ENCODE results near the gene CDSN.

The CDSN gene

GRCh38 chr6:31156641-31157040, 36.4 kb upstream of the CDSN start:
- TF ChIP-seq CTCF (conservative IDR thresholded peaks at IDR 0.05; ENCODE audit: low read depth, low read length) = no peak
- DNase-seq (ENCODE audit: low read depth) = no peak
- no peak overlapping the region for H3K4me3 ChIP-seq (ENCODE audit: low read length)

GRCh38 chr6:31154436-31154835, 34.2 kb upstream of the CDSN start:
- TF ChIP-seq CTCF (conservative IDR thresholded peaks at IDR 0.05; ENCODE audit: low read depth, low read length) = no peak
- no peak overlapping the region for H3K4me3 ChIP-seq (ENCODE audit: low read length)
- no peak for DNase-seq (ENCODE audit: low read depth)

- no peak overlapping the region for H3K4me3 ChIP-seq (ENCODE audit: low read length)
- no peak for TF ChIP-seq CTCF (conservative IDR thresholded peaks at IDR 0.05; ENCODE audit: low read depth, low read length)
- DNase-seq (ENCODE audit: low read depth) = no peak
Measured at GRCh38 chr6:31152781-31153180, 32.5 kb upstream of the CDSN start.

DNA sequence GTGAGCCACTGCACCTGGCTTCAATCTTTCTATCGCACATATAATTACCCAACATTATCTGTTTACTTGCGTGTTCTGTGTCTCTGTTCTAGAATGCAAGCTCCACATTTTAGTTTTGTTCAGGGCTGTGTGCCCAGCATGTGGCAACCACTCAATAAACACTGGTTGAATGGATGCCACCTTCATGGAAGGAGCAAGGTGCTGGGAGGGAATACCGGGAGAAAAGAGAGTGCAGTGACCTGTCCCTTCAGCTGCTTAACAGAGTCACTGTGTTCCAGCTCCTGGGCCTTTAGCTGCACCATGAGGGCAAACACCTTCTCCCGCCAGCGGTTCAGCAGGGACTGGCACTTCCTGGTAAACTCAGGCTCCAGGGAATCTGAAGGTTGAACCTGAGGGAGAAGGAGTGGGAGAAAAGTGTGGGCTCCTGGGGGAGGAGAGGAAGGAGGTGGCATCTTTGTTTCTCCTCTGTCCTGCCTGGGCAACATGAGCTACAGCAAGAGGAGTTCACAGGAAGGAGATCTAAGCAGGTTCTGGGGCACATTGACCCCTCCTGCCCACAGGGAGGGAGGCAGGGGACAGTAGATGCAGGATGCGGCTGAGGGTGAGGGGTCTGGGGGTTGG, 29.7 kb upstream of the CDSN start:
- no peak for TF ChIP-seq CTCF (conservative IDR thresholded peaks at IDR 0.05; ENCODE audit: low read depth, low read length)
- no peak overlapping the region for H3K4me3 ChIP-seq (ENCODE audit: low read length)
- no peak for DNase-seq (ENCODE audit: low read depth)

DNA sequence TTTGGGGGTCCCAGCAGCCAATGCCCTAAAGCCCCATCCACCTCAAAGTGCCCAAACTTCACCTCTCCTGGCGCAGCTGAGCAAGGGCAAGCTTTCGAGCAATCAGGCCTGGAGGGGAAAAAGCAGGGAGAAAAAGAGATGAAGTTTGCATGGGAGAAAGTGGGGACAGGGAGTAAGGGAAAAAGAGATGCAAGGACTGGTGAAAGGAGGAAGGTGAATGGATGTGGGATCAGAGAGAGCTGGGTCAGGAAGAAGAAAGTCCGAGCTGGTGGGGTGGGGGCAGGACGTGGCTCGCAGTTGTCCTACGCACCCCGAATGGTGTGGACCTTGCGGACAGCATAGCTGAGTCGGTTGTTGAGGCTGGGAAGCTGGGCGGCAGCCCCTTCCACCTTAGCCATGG, 25.1 kb upstream of the CDSN start:
- TF ChIP-seq CTCF (conservative IDR thresholded peaks at IDR 0.05; ENCODE audit: low read depth, low read length) = no peak
- no peak for DNase-seq (ENCODE audit: low read depth)
- H3K4me3 ChIP-seq (ENCODE audit: low read length) = no peak overlapping the region

DNA sequence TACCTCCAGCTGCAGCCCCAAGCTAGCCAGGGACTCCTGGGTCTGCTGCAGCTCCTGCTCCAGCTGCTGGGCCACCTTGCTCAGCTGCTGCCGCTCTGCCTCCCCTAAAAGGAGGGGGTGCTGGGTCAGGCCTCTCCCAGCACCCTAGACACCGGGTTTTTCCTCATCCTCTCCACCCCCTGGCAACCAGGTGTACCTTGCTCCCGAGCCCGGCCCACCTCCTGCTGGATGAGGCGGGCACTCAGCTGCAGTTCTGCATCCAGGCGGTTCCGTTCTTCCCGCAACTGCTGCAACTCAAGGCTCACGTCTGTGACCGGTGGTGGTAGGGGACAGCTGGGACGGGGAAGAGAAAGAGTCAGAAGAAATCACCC, 24.7 kb upstream of the CDSN start:
- no peak for TF ChIP-seq CTCF (conservative IDR thresholded peaks at IDR 0.05; ENCODE audit: low read depth, low read length)
- no peak overlapping the region for H3K4me3 ChIP-seq (ENCODE audit: low read length)
- DNase-seq (ENCODE audit: low read depth) = no peak

- no peak overlapping the region for H3K4me3 ChIP-seq (ENCODE audit: low read length)
- no peak for TF ChIP-seq CTCF (conservative IDR thresholded peaks at IDR 0.05; ENCODE audit: low read depth, low read length)
- no peak for DNase-seq (ENCODE audit: low read depth)
Measured at GRCh38 chr6:31144296-31144969, 24.2 kb upstream of the CDSN start.

Data from retinal pigment epithelial cell (primary cell).